Measurements from ENCODE around the gene PALLD. TPM values are rescaled to one million over a fixed set of nuclear protein-coding genes. Genes with fewer than 3 reads are reported as not detected.

Gene PALLD
- total RNA-seq, 1 donor from 2014 or later, result 179 TPM

GRCh38 chr4:168839758-168840391, 343.0 kb downstream of the PALLD start:
- H3K4me1 ChIP-seq, result peaks cover 32% of the 10 kb centered on the region
- ATAC-seq, result peak; percentile 53

GRCh38 chr4:168840392-168840763, 343.5 kb downstream of the PALLD start:
- TF ChIP-seq CTCF (IDR thresholded peaks at IDR 0.05), result no peak
- H3K4me1 ChIP-seq, result peaks cover 32% of the 10 kb centered on the region

More at GRCh38 chr4:168839758-168840391, 343.0 kb downstream of the PALLD start:
- Histone ChIP-seq H3K27ac (peak overlapping the region; percentile 45), H3K36me3 (no peaks in the 10 kb centered on the region), H3K9me3 (no peaks in the 10 kb centered on the region), H3K4me3 (no peak overlapping the region), H3K27me3 (no peaks in the 10 kb centered on the region)
- intact Hi-C loops (cut with DNase I), result loop anchor here (10.0 kb wide), 1 partner anchor 125 kb away; no protein-coding TSS in a partner anchor
- no peak for TF ChIP-seq CTCF (IDR thresholded peaks at IDR 0.05)
- DNase-seq, result no peak

GRCh38 chr4:168841000-168841671, 344.3 kb downstream of the PALLD start:
- H3K4me3 ChIP-seq, result no peak overlapping the region

More at GRCh38 chr4:168840392-168840763, 343.5 kb downstream of the PALLD start:
- intact Hi-C loops (cut with DNase I), result no loop called here
- ATAC-seq (no peak), DNase-seq (no peak)
- H3K9me3 ChIP-seq, result no peaks in the 10 kb centered on the region
- peak overlapping the region; percentile 27 for H3K27ac ChIP-seq
- H3K27me3 ChIP-seq, result no peaks in the 10 kb centered on the region
- no peak overlapping the region for H3K4me3 ChIP-seq
- H3K36me3 ChIP-seq, result no peaks in the 10 kb centered on the region

GRCh38 chr4:168841672-168842019, 344.8 kb downstream of the PALLD start:
- DNase-seq (no peak), ATAC-seq (no peak)
- intact Hi-C loops (cut with DNase I), result no loop called here
- no peak overlapping the region for H3K4me3 ChIP-seq
- peaks cover 32% of the 10 kb centered on the region for H3K4me1 ChIP-seq
- H3K9me3 ChIP-seq, result no peaks in the 10 kb centered on the region
- TF ChIP-seq CTCF (IDR thresholded peaks at IDR 0.05), result no peak
- peak overlapping the region; percentile 27 for H3K27ac ChIP-seq
- no peaks in the 10 kb centered on the region for H3K27me3 ChIP-seq
- H3K36me3 ChIP-seq, result no peaks in the 10 kb centered on the region

More at GRCh38 chr4:168841000-168841671, 344.3 kb downstream of the PALLD start:
- H3K27ac ChIP-seq, result peak overlapping the region; percentile 27
- ATAC-seq (no peak), DNase-seq (no peak)
- no peaks in the 10 kb centered on the region for H3K9me3 ChIP-seq
- no peaks in the 10 kb centered on the region for H3K27me3 ChIP-seq
- H3K4me1 ChIP-seq, result peaks cover 32% of the 10 kb centered on the region
- TF ChIP-seq CTCF (IDR thresholded peaks at IDR 0.05), result no peak
- H3K36me3 ChIP-seq, result no peaks in the 10 kb centered on the region
- intact Hi-C loops (cut with DNase I), result no loop called here

- ATAC-seq, result no peak
- DNase-seq, result no peak
- no peak for TF ChIP-seq CTCF (IDR thresholded peaks at IDR 0.05)
- Histone ChIP-seq H3K36me3 (no peaks in the 10 kb centered on the region), H3K27ac (no peak overlapping the region), H3K4me1 (peaks cover 35% of the 10 kb centered on the region), H3K4me3 (no peak overlapping the region), H3K27me3 (no peaks in the 10 kb centered on the region), H3K9me3 (no peaks in the 10 kb centered on the region)
- intact Hi-C loops (cut with DNase I), result no loop called here
Observed at GRCh38 chr4:168842186-168842585, 345.3 kb downstream of the PALLD start.

Measured in upper lobe of right lung (tissue), 1 donor.